ENCODE data around the gene SULT2B1. TPM values are rescaled to one million over a fixed set of nuclear protein-coding genes. Genes with fewer than 3 reads are reported as not detected.

Gene SULT2B1
- total and polyA plus RNA-seq, 4 donors = 0.14 to 0.24 TPM; not detected in 2

DNA sequence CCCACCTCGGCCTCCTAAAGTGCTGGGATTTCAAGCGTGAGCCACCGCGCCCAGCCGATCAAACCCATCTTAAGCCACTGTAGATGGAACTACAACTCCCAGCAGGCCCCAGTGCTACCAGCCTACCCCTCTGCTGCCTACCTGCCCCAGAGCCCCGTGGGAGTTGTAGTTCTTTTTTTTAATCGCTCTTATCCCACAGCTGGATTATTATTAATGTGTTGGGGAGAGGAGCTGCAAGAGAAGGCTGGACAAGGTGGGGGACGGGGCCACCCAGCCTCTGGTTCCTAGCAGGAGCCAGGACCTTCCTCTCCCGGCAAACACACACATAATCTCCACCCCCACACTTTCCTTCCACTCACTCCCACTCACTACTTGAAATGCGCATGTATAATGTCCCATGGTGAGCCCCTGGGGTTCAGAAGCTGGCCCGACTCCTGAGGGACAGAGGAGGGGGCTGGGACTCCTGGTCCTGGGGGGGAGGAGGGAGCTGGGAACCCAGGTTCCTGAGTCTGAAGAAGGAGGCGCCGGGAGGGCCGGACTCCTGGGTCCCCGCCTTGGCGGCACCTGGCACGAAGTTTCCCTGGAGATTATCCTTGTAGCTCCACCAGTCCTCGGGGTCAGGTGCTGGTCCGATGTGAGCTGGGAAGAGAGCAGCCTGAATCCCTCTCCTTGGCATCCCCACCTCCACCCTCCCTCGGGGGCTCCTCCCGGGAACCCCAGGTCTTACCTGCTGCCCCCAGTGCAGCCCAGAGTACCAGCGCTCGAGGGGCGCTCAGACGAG, 93.1 kb downstream of the SULT2B1 start:
- no peaks in the 10 kb centered on the region for H3K36me3 ChIP-seq (ENCODE audit: control insufficient read depth in 4 of 4, insufficient read depth in 3 of 4, low read depth in 1 of 4, low read length in 3 of 4)
- peak overlapping the region; percentile 64 to 82 for H3K27ac ChIP-seq (ENCODE audit: low read depth in 1 of 2, low read length in 2 of 2)
- DNase-seq (ENCODE audit: low spot score) = peak; percentile 74
- H3K4me1 ChIP-seq (ENCODE audit: control insufficient read depth in 4 of 4, insufficient read depth in 4 of 4, low read length in 3 of 4) = peaks cover 2 to 21% (median 12%) of the 10 kb centered on the region in 4 donors
- H3K27me3 ChIP-seq (ENCODE audit: control insufficient read depth in 4 of 4, insufficient read depth in 4 of 4, low read length in 3 of 4) = no peaks in the 10 kb centered on the region
- 13% methylated on average over 25 of the region's 25 CpGs for WGBS
- TF ChIP-seq YY1 (IDR thresholded peaks at IDR 0.05) = no peak
- TF ChIP-seq, protein P1, sequence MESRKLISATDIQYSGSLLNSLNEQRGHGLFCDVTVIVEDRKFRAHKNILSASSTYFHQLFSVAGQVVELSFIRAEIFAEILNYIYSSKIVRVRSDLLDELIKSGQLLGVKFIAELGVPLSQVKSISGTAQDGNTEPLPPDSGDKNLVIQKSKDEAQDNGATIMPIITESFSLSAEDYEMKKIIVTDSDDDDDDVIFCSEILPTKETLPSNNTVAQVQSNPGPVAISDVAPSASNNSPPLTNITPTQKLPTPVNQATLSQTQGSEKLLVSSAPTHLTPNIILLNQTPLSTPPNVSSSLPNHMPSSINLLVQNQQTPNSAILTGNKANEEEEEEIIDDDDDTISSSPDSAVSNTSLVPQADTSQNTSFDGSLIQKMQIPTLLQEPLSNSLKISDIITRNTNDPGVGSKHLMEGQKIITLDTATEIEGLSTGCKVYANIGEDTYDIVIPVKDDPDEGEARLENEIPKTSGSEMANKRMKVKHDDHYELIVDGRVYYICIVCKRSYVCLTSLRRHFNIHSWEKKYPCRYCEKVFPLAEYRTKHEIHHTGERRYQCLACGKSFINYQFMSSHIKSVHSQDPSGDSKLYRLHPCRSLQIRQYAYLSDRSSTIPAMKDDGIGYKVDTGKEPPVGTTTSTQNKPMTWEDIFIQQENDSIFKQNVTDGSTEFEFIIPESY (IDR thresholded peaks at IDR 0.05) = no peak
- no peak for TF ChIP-seq FOXA2 (IDR thresholded peaks at IDR 0.05)
- no peak for TF ChIP-seq HNF4A (conservative IDR thresholded peaks at IDR 0.05)
- TF ChIP-seq, protein P2, sequence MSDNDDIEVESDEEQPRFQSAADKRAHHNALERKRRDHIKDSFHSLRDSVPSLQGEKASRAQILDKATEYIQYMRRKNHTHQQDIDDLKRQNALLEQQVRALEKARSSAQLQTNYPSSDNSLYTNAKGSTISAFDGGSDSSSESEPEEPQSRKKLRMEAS (IDR thresholded peaks at IDR 0.05) = no peak
- TF ChIP-seq TAF1 (conservative IDR thresholded peaks at IDR 0.05) = no peak
- no peak for TF ChIP-seq FOXA1 (IDR thresholded peaks at IDR 0.05)
- no peak for TF ChIP-seq NR2F2 (IDR thresholded peaks at IDR 0.05)
- no peak for TF ChIP-seq GABPA (IDR thresholded peaks at IDR 0.05 in 1 of 2, conservative IDR thresholded peaks at IDR 0.05 in 1 of 2)
- TF ChIP-seq SP1 (IDR thresholded peaks at IDR 0.05) = no peak
- TF ChIP-seq JUND (IDR thresholded peaks at IDR 0.05) = no peak
- no peak for TF ChIP-seq EGR1 (IDR thresholded peaks at IDR 0.05; ENCODE audit: low read depth in 2 of 2)
- TF ChIP-seq, protein P3, sequence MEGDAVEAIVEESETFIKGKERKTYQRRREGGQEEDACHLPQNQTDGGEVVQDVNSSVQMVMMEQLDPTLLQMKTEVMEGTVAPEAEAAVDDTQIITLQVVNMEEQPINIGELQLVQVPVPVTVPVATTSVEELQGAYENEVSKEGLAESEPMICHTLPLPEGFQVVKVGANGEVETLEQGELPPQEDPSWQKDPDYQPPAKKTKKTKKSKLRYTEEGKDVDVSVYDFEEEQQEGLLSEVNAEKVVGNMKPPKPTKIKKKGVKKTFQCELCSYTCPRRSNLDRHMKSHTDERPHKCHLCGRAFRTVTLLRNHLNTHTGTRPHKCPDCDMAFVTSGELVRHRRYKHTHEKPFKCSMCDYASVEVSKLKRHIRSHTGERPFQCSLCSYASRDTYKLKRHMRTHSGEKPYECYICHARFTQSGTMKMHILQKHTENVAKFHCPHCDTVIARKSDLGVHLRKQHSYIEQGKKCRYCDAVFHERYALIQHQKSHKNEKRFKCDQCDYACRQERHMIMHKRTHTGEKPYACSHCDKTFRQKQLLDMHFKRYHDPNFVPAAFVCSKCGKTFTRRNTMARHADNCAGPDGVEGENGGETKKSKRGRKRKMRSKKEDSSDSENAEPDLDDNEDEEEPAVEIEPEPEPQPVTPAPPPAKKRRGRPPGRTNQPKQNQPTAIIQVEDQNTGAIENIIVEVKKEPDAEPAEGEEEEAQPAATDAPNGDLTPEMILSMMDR (IDR thresholded peaks at IDR 0.05; ENCODE audit: low read depth, low read length, missing input control) = no peak
- TF ChIP-seq ATF3 (IDR thresholded peaks at IDR 0.05) = no peak
- no peak for TF ChIP-seq RAD21 (IDR thresholded peaks at IDR 0.05)
- TF ChIP-seq RXRA (IDR thresholded peaks at IDR 0.05) = no peak
- no peak for TF ChIP-seq HNF4G (IDR thresholded peaks at IDR 0.05)
- no peak for TF ChIP-seq REST (IDR thresholded peaks at IDR 0.05)
- no peak overlapping the region for H3K4me3 ChIP-seq (ENCODE audit: low read depth in 1 of 3, low read length in 3 of 3)
- no peaks in the 10 kb centered on the region for H3K9me3 ChIP-seq (ENCODE audit: control insufficient read depth in 4 of 4, low read length in 3 of 4)
- peak overlapping the region; percentile 32 to 34 for H3K9ac ChIP-seq (ENCODE audit: low read depth in 1 of 2, low read length in 2 of 2)

All from liver (tissue), 9 donors.